ENCODE results near the gene TIGD6.

TIGD6 gene

GRCh38 chr5:149990518-149991376 is 9.7 kb downstream of the TIGD6 start:
- no CpG with 5 or more reads among the region's 4 CpGs for WGBS (ENCODE audit: extremely low coverage, insufficient coverage, insufficient read length)
- Histone ChIP-seq H3K27me3 (ENCODE audit: insufficient read depth, low read length) (no peaks in the 10 kb centered on the region), H2BK120ac (ENCODE audit: insufficient read depth, low read length, poor library complexity) (no peak overlapping the region)

GRCh38 chr5:149988126-149988525 is 12.3 kb downstream of the TIGD6 start:
- H3K36me3 ChIP-seq (ENCODE audit: control insufficient read depth in 1 of 2, insufficient read depth in 2 of 2, low read length in 2 of 2): no peaks in the 10 kb centered on the region
- H4K91ac ChIP-seq (ENCODE audit: low read depth, low read length): no peak overlapping the region
- WGBS (ENCODE audit: extremely low coverage, insufficient coverage, insufficient read length): no CpG with 5 or more reads among the region's 5 CpGs
- H3K14ac ChIP-seq (ENCODE audit: low read length): no peak overlapping the region
- H4K12ac ChIP-seq (ENCODE audit: low read depth, low read length): no peak overlapping the region
- H2BK12ac ChIP-seq (ENCODE audit: low read length): no peak overlapping the region
- H3K27me3 ChIP-seq (ENCODE audit: insufficient read depth, low read length): no peaks in the 10 kb centered on the region
- no peaks in the 10 kb centered on the region for H3K79me2 ChIP-seq (ENCODE audit: control insufficient read depth, insufficient read depth, low read length, poor library complexity)
- no peak overlapping the region for H2AK5ac ChIP-seq (ENCODE audit: low read length)
- no peak overlapping the region for H2BK5ac ChIP-seq (ENCODE audit: low read depth, low read length, poor library complexity)
- no peak overlapping the region for H2AFZ ChIP-seq (ENCODE audit: insufficient read depth, low read length, poor library complexity)
- H2BK120ac ChIP-seq (ENCODE audit: insufficient read depth, low read length, poor library complexity): no peak overlapping the region
- H3K23ac ChIP-seq (ENCODE audit: low read length): no peak overlapping the region
- no peaks in the 10 kb centered on the region for H3K9me3 ChIP-seq (ENCODE audit: insufficient read depth, low read depth, low read length)
- H3K4me3 ChIP-seq (ENCODE audit: low read depth, low read length): no peak overlapping the region
- H3K27ac ChIP-seq (ENCODE audit: low read depth, low read length): no peak overlapping the region
- H3K4ac ChIP-seq (ENCODE audit: low read depth, low read length): no peak overlapping the region
- no peaks in the 10 kb centered on the region for H3K4me1 ChIP-seq (ENCODE audit: control insufficient read depth in 1 of 2, insufficient read depth in 2 of 2, low read length in 2 of 2)
- H3K18ac ChIP-seq (ENCODE audit: low read length): no peak overlapping the region
- DNase-seq: peak; percentile 21 to 30
- no peak overlapping the region for H4K8ac ChIP-seq (ENCODE audit: low read depth, low read length)
- no peak overlapping the region for H3K4me2 ChIP-seq (ENCODE audit: low read length)
- no peaks in the 10 kb centered on the region for H3K79me1 ChIP-seq (ENCODE audit: low read length)
- H3K9ac ChIP-seq (ENCODE audit: low read length): no peak overlapping the region

More at GRCh38 chr5:149990518-149991376, 9.7 kb downstream of the TIGD6 start:
- peak; percentile 76 to 91 for DNase-seq
- H3K18ac ChIP-seq (ENCODE audit: low read length): no peak overlapping the region
- no peak overlapping the region for H3K14ac ChIP-seq (ENCODE audit: low read length)
- H3K79me1 ChIP-seq (ENCODE audit: low read length): no peaks in the 10 kb centered on the region
- no peak overlapping the region for H4K12ac ChIP-seq (ENCODE audit: low read depth, low read length)
- no peak overlapping the region for H2AFZ ChIP-seq (ENCODE audit: insufficient read depth, low read length, poor library complexity)
- no peak overlapping the region for H3K4ac ChIP-seq (ENCODE audit: low read depth, low read length)
- H3K23ac ChIP-seq (ENCODE audit: low read length): no peak overlapping the region
- H3K27ac ChIP-seq (ENCODE audit: low read depth, low read length): no peak overlapping the region
- no peaks in the 10 kb centered on the region for H3K79me2 ChIP-seq (ENCODE audit: control insufficient read depth, insufficient read depth, low read length, poor library complexity)
- H3K4me2 ChIP-seq (ENCODE audit: low read length): no peak overlapping the region
- H3K4me1 ChIP-seq (ENCODE audit: control insufficient read depth in 1 of 2, insufficient read depth in 2 of 2, low read length in 2 of 2): peaks cover 6 to 7% of the 10 kb centered on the region in 2 experiments
- no peaks in the 10 kb centered on the region for H3K9me3 ChIP-seq (ENCODE audit: insufficient read depth, low read depth, low read length)
- no peak overlapping the region for H3K4me3 ChIP-seq (ENCODE audit: low read depth, low read length)
- no peak overlapping the region for H2BK5ac ChIP-seq (ENCODE audit: low read depth, low read length, poor library complexity)
- peaks cover 0 to 3% of the 10 kb centered on the region in 2 experiments for H3K36me3 ChIP-seq (ENCODE audit: control insufficient read depth in 1 of 2, insufficient read depth in 2 of 2, low read length in 2 of 2)
- no peak overlapping the region for H3K9ac ChIP-seq (ENCODE audit: low read length)
- no peak overlapping the region for H4K8ac ChIP-seq (ENCODE audit: low read depth, low read length)
- no peak overlapping the region for H2AK5ac ChIP-seq (ENCODE audit: low read length)
- H2BK12ac ChIP-seq (ENCODE audit: low read length): no peak overlapping the region
- no peak overlapping the region for H4K91ac ChIP-seq (ENCODE audit: low read depth, low read length)

GRCh38 chr5:149982505-149982904 is 17.9 kb downstream of the TIGD6 start:
- Histone ChIP-seq H2AFZ (ENCODE audit: insufficient read depth, low read length, poor library complexity) (no peak overlapping the region), H4K8ac (ENCODE audit: low read depth, low read length) (no peak overlapping the region), H2BK120ac (ENCODE audit: insufficient read depth, low read length, poor library complexity) (no peak overlapping the region), H3K9me3 (ENCODE audit: insufficient read depth, low read depth, low read length) (no peaks in the 10 kb centered on the region), H3K9ac (ENCODE audit: low read length) (no peak overlapping the region), H2BK5ac (ENCODE audit: low read depth, low read length, poor library complexity) (no peak overlapping the region), H4K12ac (ENCODE audit: low read depth, low read length) (no peak overlapping the region), H3K4me1 (ENCODE audit: control insufficient read depth in 1 of 2, insufficient read depth in 2 of 2, low read length in 2 of 2) (no peaks in the 10 kb centered on the region), H3K27me3 (ENCODE audit: insufficient read depth, low read length) (no peaks in the 10 kb centered on the region), H3K36me3 (ENCODE audit: control insufficient read depth in 1 of 2, insufficient read depth in 2 of 2, low read length in 2 of 2) (peaks cover 0 to 3% of the 10 kb centered on the region in 2 experiments), H2BK12ac (ENCODE audit: low read length) (no peak overlapping the region), H3K4ac (ENCODE audit: low read depth, low read length) (no peak overlapping the region), H3K4me3 (ENCODE audit: low read depth, low read length) (no peak overlapping the region), H4K91ac (ENCODE audit: low read depth, low read length) (no peak overlapping the region), H3K79me2 (ENCODE audit: control insufficient read depth, insufficient read depth, low read length, poor library complexity) (no peaks in the 10 kb centered on the region), H3K18ac (ENCODE audit: low read length) (no peak overlapping the region), H3K4me2 (ENCODE audit: low read length) (no peak overlapping the region), H3K14ac (ENCODE audit: low read length) (no peak overlapping the region), H2AK5ac (ENCODE audit: low read length) (no peak overlapping the region), H3K79me1 (ENCODE audit: low read length) (no peaks in the 10 kb centered on the region), H3K23ac (ENCODE audit: low read length) (no peak overlapping the region), H3K27ac (ENCODE audit: low read depth, low read length) (no peak overlapping the region)
- no peak for DNase-seq

GRCh38 chr5:149981206-149981605 is 19.2 kb downstream of the TIGD6 start:
- no CpG with 5 or more reads among the region's 3 CpGs for WGBS (ENCODE audit: extremely low coverage, insufficient coverage, insufficient read length)
- no peak overlapping the region for H4K8ac ChIP-seq (ENCODE audit: low read depth, low read length)
- H3K4ac ChIP-seq (ENCODE audit: low read depth, low read length): no peak overlapping the region
- no peak overlapping the region for H2BK120ac ChIP-seq (ENCODE audit: insufficient read depth, low read length, poor library complexity)
- H3K79me1 ChIP-seq (ENCODE audit: low read length): no peaks in the 10 kb centered on the region
- no peak for DNase-seq
- H3K23ac ChIP-seq (ENCODE audit: low read length): no peak overlapping the region
- no peaks in the 10 kb centered on the region for H3K79me2 ChIP-seq (ENCODE audit: control insufficient read depth, insufficient read depth, low read length, poor library complexity)
- no peak overlapping the region for H4K12ac ChIP-seq (ENCODE audit: low read depth, low read length)
- no peak overlapping the region for H2BK12ac ChIP-seq (ENCODE audit: low read length)
- H3K14ac ChIP-seq (ENCODE audit: low read length): no peak overlapping the region
- no peak overlapping the region for H3K4me3 ChIP-seq (ENCODE audit: low read depth, low read length)
- no peak overlapping the region for H3K4me2 ChIP-seq (ENCODE audit: low read length)
- H4K91ac ChIP-seq (ENCODE audit: low read depth, low read length): no peak overlapping the region
- H2AFZ ChIP-seq (ENCODE audit: insufficient read depth, low read length, poor library complexity): no peak overlapping the region
- no peaks in the 10 kb centered on the region for H3K27me3 ChIP-seq (ENCODE audit: insufficient read depth, low read length)
- H2AK5ac ChIP-seq (ENCODE audit: low read length): no peak overlapping the region
- H3K27ac ChIP-seq (ENCODE audit: low read depth, low read length): no peak overlapping the region
- H3K36me3 ChIP-seq (ENCODE audit: control insufficient read depth in 1 of 2, insufficient read depth in 2 of 2, low read length in 2 of 2): peaks cover 0 to 3% of the 10 kb centered on the region in 2 experiments
- H2BK5ac ChIP-seq (ENCODE audit: low read depth, low read length, poor library complexity): no peak overlapping the region
- no peaks in the 10 kb centered on the region for H3K9me3 ChIP-seq (ENCODE audit: insufficient read depth, low read depth, low read length)
- no peaks in the 10 kb centered on the region for H3K4me1 ChIP-seq (ENCODE audit: control insufficient read depth in 1 of 2, insufficient read depth in 2 of 2, low read length in 2 of 2)
- no peak overlapping the region for H3K9ac ChIP-seq (ENCODE audit: low read length)
- no peak overlapping the region for H3K18ac ChIP-seq (ENCODE audit: low read length)

All from trophoblast cell (in vitro differentiated cells and primary cell).